B cell (primary cell): Measurements from ENCODE around the gene AGO3. TPM values are rescaled to one million over a fixed set of nuclear protein-coding genes. Genes with fewer than 3 reads are reported as not detected.

Experiments
- ATAC-seq: fragments of 200-7000 bp; cut with Tn5 transposase; one replicate; pipeline ENCODE4 v1.10.0; 2021; ENCODE audit warnings: low read depth, mild to moderate bottlenecking, moderate number of reproducible peaks, moderate library complexity
- CTCF ChIA-PET: fragments of 350-600 bp; sonication (Branson Sonifier 250); formaldehyde crosslinking; loops from one replicate; lab custom pipeline; 2021; ENCODE audit warnings: antibody characterized with exemption, inconsistent platforms; lab: Charles Lee
- POLR2A ChIA-PET: fragments of 350-600 bp; sonication (Branson Sonifier 250); formaldehyde crosslinking; loops from one replicate; lab custom pipeline; 2021; ENCODE audit warnings: antibody characterized with exemption; lab: Charles Lee
- DNase-seq: peaks from one replicate; pipeline ENCODE4 v3.0.0; 2013
- H2AFZ ChIP-seq: 2 replicates; pipeline ENCODE4 v1.6.1; 2012; ENCODE audit warnings: mild to moderate bottlenecking, low read depth, low read length; ENCODE audit not compliant: insufficient read depth, poor library complexity, severe bottlenecking
- H3K27ac ChIP-seq, 2 donors: 1 replicate in 1 of 2; 2 replicates in 1 of 2; pipeline ENCODE4 v1.5.1; 2012 to 2013; ENCODE audit warnings: low read length in 2 of 2, mild to moderate bottlenecking in 2 of 2, moderate library complexity in 1 of 2
- H3K27me3 ChIP-seq, 4 experiments: fragments of 200-600 bp in 1 of 4; sonication (generic) in 1 of 4; replicated peaks in 1 of 4; 1 replicate in 2 of 4; 2 replicates in 2 of 4; pipeline versions ENCODE4 v1.6.1 to v1.7.0; 2013 to 2016; ENCODE audit warnings: low read length in 3 of 4, mild to moderate bottlenecking in 2 of 4, mixed read lengths in 1 of 4, moderate library complexity in 1 of 4; ENCODE audit not compliant: insufficient read depth in 4 of 4, control insufficient read depth in 3 of 4; ENCODE audit errors: control extremely low read depth in 1 of 4
- H3K36me3 ChIP-seq, 2 experiments: replicated peaks in 1 of 2; 1 replicate in 1 of 2; 2 replicates in 1 of 2; pipeline versions ENCODE4 v1.6.1 to v1.7.1; 2013; ENCODE audit warnings: low read length in 1 of 2; ENCODE audit not compliant: insufficient read depth in 2 of 2, control insufficient read depth in 1 of 2; ENCODE audit errors: control extremely low read depth in 1 of 2, extremely low read depth in 1 of 2
- H3K4me1 ChIP-seq, 2 donors: fragments of 200-600 bp in 1 of 2; sonication (generic) in 1 of 2; 1 replicate in 1 of 2; 2 replicates in 1 of 2; pipeline versions ENCODE4 v1.5.1 to v1.6.1; 2013 to 2017; ENCODE audit warnings: low read length in 2 of 2; ENCODE audit not compliant: control insufficient read depth in 2 of 2, insufficient read depth in 2 of 2
- H3K4me2 ChIP-seq: replicated peaks from 2 replicates; pipeline ENCODE3; 2012; ENCODE audit warnings: mild to moderate bottlenecking, low read depth, low read length; ENCODE audit not compliant: poor library complexity, severe bottlenecking
- H3K4me3 ChIP-seq, 5 experiments: fragments of 200-600 bp in 1 of 5; sonication (generic) in 1 of 5; 1 replicate in 3 of 5; 2 replicates in 2 of 5; pipeline versions ENCODE4 v1.5.1 to v1.7.0; 2011 to 2016; ENCODE audit warnings: low read length in 4 of 5, mild to moderate bottlenecking in 4 of 5, low read depth in 2 of 5, control low read depth in 1 of 5, moderate library complexity in 1 of 5; ENCODE audit not compliant: insufficient read depth in 1 of 5; ENCODE audit errors: control extremely low read depth in 1 of 5, extremely low read depth in 1 of 5
- H3K79me2 ChIP-seq: fragments of 200-600 bp; sonication (generic); one replicate; pipeline ENCODE4 v1.6.0; 2016; ENCODE audit warnings: low read length; ENCODE audit not compliant: control insufficient read depth, insufficient read depth
- H3K9ac ChIP-seq: fragments of 200-600 bp; sonication (generic); 2 replicates; pipeline ENCODE4 v1.6.1; 2017; ENCODE audit warnings: mild to moderate bottlenecking, low read length, moderate library complexity
- H3K9me3 ChIP-seq, 3 donors: one replicate each; pipeline versions ENCODE4 v1.6.1 to v1.7.1; 2013; ENCODE audit warnings: low read length in 2 of 3; ENCODE audit not compliant: control insufficient read depth in 2 of 3, insufficient read depth in 1 of 3; ENCODE audit errors: control extremely low read depth in 1 of 3
- H4K20me1 ChIP-seq: 2 replicates; pipeline ENCODE4 v1.6.0; 2012; ENCODE audit warnings: mild to moderate bottlenecking, low read length; ENCODE audit not compliant: insufficient read depth, control insufficient read depth, poor library complexity, severe bottlenecking
- H3K27ac Mint-ChIP-seq: one replicate; pipeline ENCODE4 v1.8.0; 2021; ENCODE audit warnings: mixed read lengths
- H3K27me3 Mint-ChIP-seq: one replicate; pipeline ENCODE4 v1.8.0; 2021; ENCODE audit warnings: mixed read lengths
- H3K4me1 Mint-ChIP-seq: one replicate; pipeline ENCODE4 v1.8.0; 2021; ENCODE audit warnings: mixed read lengths
- H3K4me3 Mint-ChIP-seq: one replicate; pipeline ENCODE4 v1.8.0; 2021; ENCODE audit warnings: mixed read lengths
- H3K9me3 Mint-ChIP-seq: one replicate; pipeline ENCODE4 v1.8.0; 2022; ENCODE audit warnings: mixed read lengths; ENCODE audit not compliant: insufficient read depth
- CTCF ChIP-seq: fragments of 200-600 bp; IDR thresholded peaks from one replicate; pipeline ENCODE4 v1.8.0; 2022; ENCODE audit warnings: antibody characterized with exemption, mild to moderate bottlenecking
- EZH2 ChIP-seq: IDR thresholded peaks from 2 replicates; pipeline ENCODE4 v1.6.1; 2012; ENCODE audit warnings: borderline replicate concordance, low read depth, mild to moderate bottlenecking, moderate library complexity, low read length; ENCODE audit not compliant: insufficient read depth, poor library complexity, severe bottlenecking
- WGBS: methylation state at CpG from one replicate; pipeline ENCODE4 v1.1.5; 2013; ENCODE audit warnings: missing lambda C conversion rate; ENCODE audit not compliant: insufficient coverage; 5-methylcytosine and 5-hydroxymethylcytosine counted together
- intact Hi-C: fragments of 100-400 bp; cut with micrococcal nuclease; formaldehyde crosslinking; loops from one replicate; pipeline ENCODE4 v1.10.0; 2022
- polyA plus RNA-seq: library from polyadenylated mRNA; depleted of rRNA; stranded (reverse); fragments of >200 nt; gene quantifications from 2 replicates; pipeline ENCODE4 v1.2.3, GENCODE V29; 2012
- total RNA-seq, 2 donors: library from RNA; stranded (reverse); fragments of 120-200 nt in 1 of 2; gene quantifications; 1 replicate in 1 of 2; 2 replicates in 1 of 2; pipeline versions ENCODE4 v1.2.3 to v1.2.4, GENCODE V29; 2013 to 2022

AGO3 gene
- total and polyA plus RNA-seq, 2 donors (not counting 1 experiment from before 2014, with no cell fraction given) = 5.1 to 44.9 TPM

GRCh38 chr1:36118447-36119204, 187.7 kb downstream of the AGO3 start:
- Histone ChIP-seq H3K79me2 (no peaks in the 10 kb centered on the region), H3K4me2 (no peak overlapping the region), H3K4me3 (no peak overlapping the region), H3K9ac (no peak overlapping the region), H3K36me3 (no peaks in the 10 kb centered on the region), H3K27me3 (peaks cover 0 to 8% (median 0%) of the 10 kb centered on the region in 4 experiments), H4K20me1 (no peaks in the 10 kb centered on the region), H2AFZ (no peak overlapping the region), H3K9me3 (no peaks in the 10 kb centered on the region), H3K27ac (no peak overlapping the region), H3K4me1 (peaks cover 12% of the 10 kb centered on the region in 2 donors)
- H3K4me3 Mint-ChIP-seq = no peak overlapping the region
- no peak for ATAC-seq
- no peaks in the 10 kb centered on the region for H3K9me3 Mint-ChIP-seq
- no peak for DNase-seq
- 88% methylated on average over 6 of the region's 10 CpGs for WGBS
- H3K27me3 Mint-ChIP-seq = peaks cover 4% of the 10 kb centered on the region
- peaks cover 14% of the 10 kb centered on the region for H3K4me1 Mint-ChIP-seq
- TF ChIP-seq EZH2 = no peak
- no peak for TF ChIP-seq CTCF
- intact Hi-C loops = no loop called here
- no peak overlapping the region for H3K27ac Mint-ChIP-seq
- CTCF ChIA-PET = interaction anchor here (1.5 to 4.2 kb wide), 2 partner anchors 16 to 182 kb away, joined by 3 to 20 read pairs; no protein-coding TSS in a partner anchor
- POLR2A ChIA-PET = interaction anchor here (0.7 kb wide), 1 partner anchor 31 kb away, joined by 4 read pairs; the partner anchor contains the start of gene TRAPPC3

- DNase-seq (no peak), ATAC-seq (no peak)
- Histone ChIP-seq H3K27ac (no peak overlapping the region), H3K36me3 (no peaks in the 10 kb centered on the region), H3K79me2 (no peaks in the 10 kb centered on the region), H3K4me3 (no peak overlapping the region), H3K9ac (no peak overlapping the region), H3K4me2 (no peak overlapping the region), H3K9me3 (no peaks in the 10 kb centered on the region), H3K4me1 (peaks cover 19 to 21% of the 10 kb centered on the region in 2 donors), H4K20me1 (no peaks in the 10 kb centered on the region), H3K27me3 (peaks cover 0 to 16% (median 1%) of the 10 kb centered on the region in 4 experiments), H2AFZ (no peak overlapping the region)
- intact Hi-C loops = no loop called here
- Mint-ChIP-seq H3K4me3 (no peak overlapping the region), H3K27ac (no peak overlapping the region), H3K9me3 (no peaks in the 10 kb centered on the region), H3K27me3 (peaks cover 6% of the 10 kb centered on the region), H3K4me1 (peaks cover 22% of the 10 kb centered on the region)
- 92% methylated on average over 8 of the region's 9 CpGs for WGBS
- ChIA-PET POLR2A (interaction anchor here (1.0 kb wide), 1 partner anchor 24 kb away, joined by 3 read pairs; no protein-coding TSS in a partner anchor), CTCF (interaction anchor here (1.5 kb wide), 1 partner anchor 181 kb away, joined by 3 read pairs; no protein-coding TSS in a partner anchor)
- TF ChIP-seq CTCF (no peak), EZH2 (no peak)
Measured at GRCh38 chr1:36119456-36119855, 188.6 kb downstream of the AGO3 start.
